ENCODE measurements around the gene KRT4. TPM values are rescaled to one million over a fixed set of nuclear protein-coding genes. Genes with fewer than 3 reads are reported as not detected.

KRT4 gene
- total and polyA plus RNA-seq, 2 experiments from 2014 or later = 0.22 TPM; not detected in 1

DNA sequence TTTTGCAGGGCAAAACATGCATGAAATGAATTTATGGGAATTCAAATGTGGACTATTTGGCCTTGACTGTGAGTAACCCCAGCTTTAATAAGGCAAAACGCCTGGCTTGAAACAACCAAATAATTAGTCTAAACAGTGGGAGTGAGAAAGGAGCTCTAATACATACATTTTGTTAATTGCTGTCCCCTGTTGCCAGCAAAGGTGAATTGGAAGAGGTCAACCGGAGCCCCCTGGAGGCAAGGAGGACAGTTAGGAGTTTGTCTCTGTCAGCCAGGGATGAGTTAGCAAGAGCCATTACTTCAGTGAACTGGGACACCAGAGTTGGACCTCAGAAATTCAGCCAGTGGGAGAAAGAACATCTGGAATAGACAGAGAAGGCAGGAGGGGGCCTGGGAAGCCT is 54.2 kb downstream of the KRT4 start:
- in situ Hi-C loops (cut with MboI) = no loop called here
- peaks cover 33% of the 10 kb centered on the region for H3K27me3 ChIP-seq (replicated peaks; ENCODE audit: insufficient read depth)
- H3K4me1 ChIP-seq (ENCODE audit: insufficient read depth) = no peaks in the 10 kb centered on the region
- WGBS, 2 experiments (ENCODE audit: low coverage in 1 of 2, low lambda C conversion rate in 2 of 2, missing lambda C conversion rate in 2 of 2) = 13 to 23% methylated on average over 2 of the region's 2 CpGs
- H2AFZ ChIP-seq = no peak overlapping the region
- H3K36me3 ChIP-seq (ENCODE audit: low read depth) = no peaks in the 10 kb centered on the region
- no peaks in the 10 kb centered on the region for H4K20me1 ChIP-seq (ENCODE audit: insufficient read depth)
- no peaks in the 10 kb centered on the region for H3F3A ChIP-seq (ENCODE audit: insufficient read depth)
- H3K79me2 ChIP-seq (ENCODE audit: insufficient read depth) = no peaks in the 10 kb centered on the region
- H3K9ac ChIP-seq = no peak overlapping the region
- H3K4me3 ChIP-seq = no peak overlapping the region
- no peak for DNase-seq
- H3K9me2 ChIP-seq (ENCODE audit: insufficient read depth) = no peaks in the 10 kb centered on the region
- H3K27ac ChIP-seq = no peak overlapping the region
- no peak overlapping the region for H3K4me2 ChIP-seq (ENCODE audit: unreplicated experiment)
- TF ChIP-seq EZH2 (IDR thresholded peaks at IDR 0.05; ENCODE audit: insufficient read depth, poor library complexity, severe bottlenecking) (no peak), EZH2phosphoT487 (IDR thresholded peaks at IDR 0.05; ENCODE audit: insufficient read depth, low read depth) (no peak)
- no peaks in the 10 kb centered on the region for H3K9me3 ChIP-seq (ENCODE audit: low read depth)

DNA sequence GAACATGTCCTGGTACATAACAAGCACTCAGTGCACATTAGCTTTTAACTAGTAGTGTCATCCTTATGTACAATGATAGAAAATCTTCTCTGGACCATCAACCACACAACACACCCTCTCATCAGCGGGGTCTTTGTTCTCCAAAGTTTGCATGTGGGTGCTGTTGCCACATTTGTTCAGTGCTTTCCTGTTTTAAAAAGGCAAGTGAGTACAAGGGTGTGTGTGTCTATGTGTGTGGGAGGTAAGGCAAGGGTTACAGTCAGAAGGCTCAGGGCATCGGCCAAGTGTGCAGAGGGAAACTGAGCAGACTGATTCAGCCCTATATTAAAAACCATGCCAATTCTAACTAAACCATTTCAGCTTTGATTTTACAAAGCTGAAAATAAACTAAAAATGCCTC is 54.7 kb downstream of the KRT4 start:
- Histone ChIP-seq H3K9me3 (ENCODE audit: low read depth) (no peaks in the 10 kb centered on the region), H3F3A (ENCODE audit: insufficient read depth) (no peaks in the 10 kb centered on the region), H3K36me3 (ENCODE audit: low read depth) (no peaks in the 10 kb centered on the region), H3K9me2 (ENCODE audit: insufficient read depth) (no peaks in the 10 kb centered on the region), H3K4me2 (ENCODE audit: unreplicated experiment) (no peak overlapping the region), H4K20me1 (ENCODE audit: insufficient read depth) (no peaks in the 10 kb centered on the region), H3K9ac (no peak overlapping the region), H3K4me1 (ENCODE audit: insufficient read depth) (no peaks in the 10 kb centered on the region), H2AFZ (no peak overlapping the region), H3K27ac (no peak overlapping the region), H3K79me2 (ENCODE audit: insufficient read depth) (no peaks in the 10 kb centered on the region), H3K27me3 (replicated peaks; ENCODE audit: insufficient read depth) (peaks cover 33% of the 10 kb centered on the region), H3K4me3 (no peak overlapping the region)
- 2 to 5% methylated on average over 2 of the region's 2 CpGs for WGBS, 2 experiments (ENCODE audit: low coverage in 1 of 2, low lambda C conversion rate in 2 of 2, missing lambda C conversion rate in 2 of 2)
- TF ChIP-seq EZH2phosphoT487 (IDR thresholded peaks at IDR 0.05; ENCODE audit: insufficient read depth, low read depth) (no peak), EZH2 (IDR thresholded peaks at IDR 0.05; ENCODE audit: insufficient read depth, poor library complexity, severe bottlenecking) (no peak)
- in situ Hi-C loops (cut with MboI) = no loop called here
- DNase-seq = no peak

GRCh38 chr12:52757449-52758176 is 56.3 kb downstream of the KRT4 start:
- TF ChIP-seq EZH2phosphoT487 (IDR thresholded peaks at IDR 0.05; ENCODE audit: insufficient read depth, low read depth) = no peak
- TF ChIP-seq EZH2 (IDR thresholded peaks at IDR 0.05; ENCODE audit: insufficient read depth, poor library complexity, severe bottlenecking) = no peak
- Histone ChIP-seq H3K27me3 (replicated peaks; ENCODE audit: insufficient read depth) (peaks cover 27% of the 10 kb centered on the region), H3K4me1 (ENCODE audit: insufficient read depth) (no peaks in the 10 kb centered on the region), H3K4me3 (no peak overlapping the region), H2AFZ (no peak overlapping the region), H3K36me3 (ENCODE audit: low read depth) (no peaks in the 10 kb centered on the region), H3K79me2 (ENCODE audit: insufficient read depth) (no peaks in the 10 kb centered on the region), H3K9ac (no peak overlapping the region), H3K4me2 (ENCODE audit: unreplicated experiment) (no peak overlapping the region), H3F3A (ENCODE audit: insufficient read depth) (no peaks in the 10 kb centered on the region), H3K9me2 (ENCODE audit: insufficient read depth) (no peaks in the 10 kb centered on the region), H4K20me1 (ENCODE audit: insufficient read depth) (no peaks in the 10 kb centered on the region), H3K27ac (no peak overlapping the region), H3K9me3 (ENCODE audit: low read depth) (no peaks in the 10 kb centered on the region)
- DNase-seq = no peak
- in situ Hi-C loops (cut with MboI) = no loop called here
- WGBS, 2 experiments (ENCODE audit: low coverage in 1 of 2, low lambda C conversion rate in 2 of 2, missing lambda C conversion rate in 2 of 2) = 5 to 10% methylated on average over 1 of the region's 1 CpG

Small RNA genes lying within 50 kb of the gene (small RNA-seq; reads per million reads assigned to genes)
- gene AC107016.2 (ENCODE audit: low read depth, low replicate concordance) = not detected

Other genes starting within 250 kb of the KRT4 start
- gene KRT74, start 240.3 kb downstream of the KRT4 start, total RNA-seq (2014; rRNA removed; shearing (Covaris generic)) = not detected in 2 replicates
- gene KRT74, start 240.3 kb downstream of the KRT4 start, polyA plus RNA-seq (2016; fragmentation: Nextera tagmentation; extraction: Ambion mirVana) = not detected in 2 replicates
- gene KRT72, start 212.7 kb downstream of the KRT4 start, total RNA-seq (2014; rRNA removed; shearing (Covaris generic)) = not detected in 2 replicates
- gene KRT72, start 212.7 kb downstream of the KRT4 start, polyA plus RNA-seq (2016; fragmentation: Nextera tagmentation; extraction: Ambion mirVana) = not detected in 2 replicates
- not detected in 2 replicates for gene KRT73, start 195.6 kb downstream of the KRT4 start, total RNA-seq (2014; rRNA removed; shearing (Covaris generic))
- not detected in 2 replicates for gene KRT73, start 195.6 kb downstream of the KRT4 start, polyA plus RNA-seq (2016; fragmentation: Nextera tagmentation; extraction: Ambion mirVana)
- gene KRT2, start 161.9 kb downstream of the KRT4 start, total RNA-seq (2014; rRNA removed; shearing (Covaris generic)) = not detected in 2 replicates
- not detected in 2 replicates for gene KRT2, start 161.9 kb downstream of the KRT4 start, polyA plus RNA-seq (2016; fragmentation: Nextera tagmentation; extraction: Ambion mirVana)
- gene KRT1, start 133.7 kb downstream of the KRT4 start, total RNA-seq (2014; rRNA removed; shearing (Covaris generic)) = not detected in 2 replicates
- gene KRT1, start 133.7 kb downstream of the KRT4 start, polyA plus RNA-seq (2016; fragmentation: Nextera tagmentation; extraction: Ambion mirVana) = not detected in 2 replicates
- not detected in 2 replicates for gene KRT77, start 110.6 kb downstream of the KRT4 start, total RNA-seq (2014; rRNA removed; shearing (Covaris generic))
- not detected in 2 replicates for gene KRT77, start 110.6 kb downstream of the KRT4 start, polyA plus RNA-seq (2016; fragmentation: Nextera tagmentation; extraction: Ambion mirVana)
- not detected in 2 replicates for gene KRT76, start 36.8 kb downstream of the KRT4 start, total RNA-seq (2014; rRNA removed; shearing (Covaris generic))
- not detected in 2 replicates for gene KRT76, start 36.8 kb downstream of the KRT4 start, polyA plus RNA-seq (2016; fragmentation: Nextera tagmentation; extraction: Ambion mirVana)
- gene KRT3, start 18.0 kb downstream of the KRT4 start, total RNA-seq (2014; rRNA removed; shearing (Covaris generic)) = not detected in 2 replicates
- gene KRT3, start 18.0 kb downstream of the KRT4 start, polyA plus RNA-seq (2016; fragmentation: Nextera tagmentation; extraction: Ambion mirVana) = not detected in 2 replicates
- not detected in 2 replicates for gene KRT79, start 20.2 kb upstream of the KRT4 start, total RNA-seq (2014; rRNA removed; shearing (Covaris generic))
- 0.15 TPM in 1 of 2 replicates, not detected in the other for gene KRT79, start 20.2 kb upstream of the KRT4 start, polyA plus RNA-seq (2016; fragmentation: Nextera tagmentation; extraction: Ambion mirVana)
- not detected in 2 replicates for gene KRT78, start 34.9 kb upstream of the KRT4 start, total RNA-seq (2014; rRNA removed; shearing (Covaris generic))
- gene KRT78, start 34.9 kb upstream of the KRT4 start, polyA plus RNA-seq (2016; fragmentation: Nextera tagmentation; extraction: Ambion mirVana) = not detected in 2 replicates
- 5.5 and 12.9 TPM in 2 replicates for gene KRT8, start 91.0 kb upstream of the KRT4 start, total RNA-seq (2014; rRNA removed; shearing (Covaris generic))
- 17.5 and 19.8 TPM in 2 replicates for gene KRT8, start 91.0 kb upstream of the KRT4 start, polyA plus RNA-seq (2016; fragmentation: Nextera tagmentation; extraction: Ambion mirVana)
- gene KRT18, start 135.0 kb upstream of the KRT4 start, total RNA-seq (2014; rRNA removed; shearing (Covaris generic)) = 69.9 and 83.8 TPM in 2 replicates
- 141 TPM in 2 replicates for gene KRT18, start 135.0 kb upstream of the KRT4 start, polyA plus RNA-seq (2016; fragmentation: Nextera tagmentation; extraction: Ambion mirVana)
- 436 and 501 TPM in 2 replicates for gene EIF4B, start 192.3 kb upstream of the KRT4 start, total RNA-seq (2014; rRNA removed; shearing (Covaris generic))
- gene EIF4B, start 192.3 kb upstream of the KRT4 start, polyA plus RNA-seq (2016; fragmentation: Nextera tagmentation; extraction: Ambion mirVana) = 73.4 and 74.8 TPM in 2 replicates
- gene TNS2, start 235.9 kb upstream of the KRT4 start, total RNA-seq (2014; rRNA removed; shearing (Covaris generic)) = 41.6 and 48.6 TPM in 2 replicates
- gene TNS2, start 235.9 kb upstream of the KRT4 start, polyA plus RNA-seq (2016; fragmentation: Nextera tagmentation; extraction: Ambion mirVana) = 24.1 and 26.1 TPM in 2 replicates

All from GM23248 (cell line).